A673 (cell line): ENCODE measurements around the gene RIC8B. TPM values are rescaled to one million over a fixed set of nuclear protein-coding genes. Genes with fewer than 3 reads are reported as not detected.
A peak's percentile ranks its signal among the peaks of the same experiment; 100 is the strongest.

Experiments
- BruUV-seq: library from RNA; stranded (reverse); fragments of 400-500 nt; replicated peaks from 2 replicates; lab custom pipeline; 2021; lab: Mats Ljungman, UMichigan
- CTCF ChIA-PET: fragments of 300-600 bp; sonication (Branson Sonifier 250); formaldehyde crosslinking; loops from one replicate; lab custom pipeline; 2022; ENCODE audit warnings: antibody characterized with exemption; lab: Charles Lee
- POLR2A ChIA-PET: fragments of 300-600 bp; sonication (Branson Sonifier 250); formaldehyde crosslinking; loops from one replicate; lab custom pipeline; 2022; ENCODE audit warnings: antibody characterized with exemption; ENCODE audit not compliant: low non-redundant PET; lab: Charles Lee
- DNase-seq: peaks from one replicate; pipeline ENCODE4 v3.0.0-alpha.2; 2015; ENCODE audit warnings: low spot score
- H3K27ac ChIP-seq: fragments of 200-600 bp; sonication (generic); 2 replicates; pipeline ENCODE4 v1.5.1; 2016; ENCODE audit warnings: mixed run types, low read depth, mild to moderate bottlenecking, mixed read lengths, antibody characterized with exemption, low read length; ENCODE audit not compliant: poor library complexity, severe bottlenecking
- H3K27me3 ChIP-seq: fragments of 200-600 bp; sonication (generic); replicated peaks from 2 replicates; pipeline ENCODE4 v1.6.1; 2017; ENCODE audit warnings: mixed run types, low read depth, mild to moderate bottlenecking, mixed read lengths, antibody characterized with exemption, low read length; ENCODE audit not compliant: insufficient read depth, poor library complexity
- H3K36me3 ChIP-seq: fragments of 200-600 bp; sonication (generic); 2 replicates; pipeline ENCODE4 v1.6.1; 2016; ENCODE audit warnings: mixed run types, mild to moderate bottlenecking, mixed read lengths, antibody characterized with exemption, low read length; ENCODE audit not compliant: insufficient read depth, poor library complexity, severe bottlenecking
- H3K4me1 ChIP-seq: fragments of 200-600 bp; sonication (generic); 2 replicates; pipeline ENCODE4 v1.6.1; 2017; ENCODE audit warnings: mixed run types, mild to moderate bottlenecking, mixed read lengths, antibody characterized with exemption, low read length; ENCODE audit not compliant: insufficient read depth, poor library complexity, severe bottlenecking
- H3K4me3 ChIP-seq: fragments of 200-600 bp; sonication (generic); 2 replicates; pipeline ENCODE4 v1.5.1; 2016; ENCODE audit warnings: low read depth, mixed run types, mild to moderate bottlenecking, mixed read lengths, low read length; ENCODE audit not compliant: poor library complexity, severe bottlenecking
- H3K9me3 ChIP-seq: fragments of 200-600 bp; sonication (generic); 2 replicates; pipeline ENCODE4 v1.6.1; 2016; ENCODE audit warnings: mixed run types, low read depth, mild to moderate bottlenecking, mixed read lengths, antibody characterized with exemption, low read length; ENCODE audit not compliant: poor library complexity, severe bottlenecking
- EZH2 ChIP-seq: fragments of 200-600 bp; sonication (generic); IDR thresholded peaks from 2 replicates; pipeline ENCODE4 v1.6.1; 2017; ENCODE audit warnings: borderline replicate concordance, low read depth, mild to moderate bottlenecking, mixed read lengths, antibody characterized with exemption, low read length; ENCODE audit not compliant: poor library complexity, severe bottlenecking
- intact Hi-C: fragments of 100-400 bp; cut with micrococcal nuclease; formaldehyde crosslinking; loops from one replicate; pipeline ENCODE4 v1.10.0; 2022; ENCODE audit not compliant: unreplicated experiment
- total RNA-seq: library from RNA; stranded (reverse); gene quantifications from 2 replicates; pipeline ENCODE4 v1.2.3, GENCODE V29; 2021
- TF ChIP-seq, protein P1 (sequence below): fragments of 300-800, 200-600 bp; sonication (generic); conservative IDR thresholded peaks from 2 replicates; pipeline ENCODE4 v1.5.1; 2017; ENCODE audit warnings: low read depth, mild to moderate bottlenecking, antibody characterized with exemption, low read length, moderate library complexity, mixed read lengths

RIC8B gene
- total RNA-seq, 1 experiment from 2014 or later = 21.3 TPM

DNA sequence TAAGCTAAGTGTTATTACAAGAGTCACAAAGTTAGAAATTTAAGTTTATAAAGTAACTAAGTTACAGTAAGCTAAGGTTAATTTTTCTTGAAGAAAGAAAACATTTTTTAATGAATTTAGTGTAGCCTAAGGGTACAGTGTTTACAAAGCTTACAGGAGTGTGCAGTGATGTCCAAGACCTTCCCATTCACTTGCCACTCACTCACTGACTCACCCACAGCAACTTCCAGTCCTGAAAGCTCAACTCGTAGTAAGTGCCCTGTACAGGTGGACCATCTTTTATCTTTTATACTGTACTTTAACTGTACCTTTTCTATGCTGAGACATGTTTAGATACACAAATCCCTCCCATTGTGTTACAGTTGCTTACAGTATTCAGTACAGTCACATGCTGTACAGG is 120.3 kb downstream of the RIC8B start:
- H3K27ac ChIP-seq = no peak overlapping the region
- intact Hi-C loops = no loop called here
- H3K4me3 ChIP-seq = no peak overlapping the region
- DNase-seq = no peak
- no peaks in the 10 kb centered on the region for H3K9me3 ChIP-seq
- no TSS peak for BruUV-seq
- POLR2A ChIA-PET = interaction anchor here (0.6 kb wide), 1 partner anchor 476 kb away, joined by 4 read pairs; no protein-coding TSS in a partner anchor
- no peaks in the 10 kb centered on the region for H3K27me3 ChIP-seq
- H3K36me3 ChIP-seq = no peaks in the 10 kb centered on the region
- TF ChIP-seq EZH2 = no peak
- TF ChIP-seq, protein P1, sequence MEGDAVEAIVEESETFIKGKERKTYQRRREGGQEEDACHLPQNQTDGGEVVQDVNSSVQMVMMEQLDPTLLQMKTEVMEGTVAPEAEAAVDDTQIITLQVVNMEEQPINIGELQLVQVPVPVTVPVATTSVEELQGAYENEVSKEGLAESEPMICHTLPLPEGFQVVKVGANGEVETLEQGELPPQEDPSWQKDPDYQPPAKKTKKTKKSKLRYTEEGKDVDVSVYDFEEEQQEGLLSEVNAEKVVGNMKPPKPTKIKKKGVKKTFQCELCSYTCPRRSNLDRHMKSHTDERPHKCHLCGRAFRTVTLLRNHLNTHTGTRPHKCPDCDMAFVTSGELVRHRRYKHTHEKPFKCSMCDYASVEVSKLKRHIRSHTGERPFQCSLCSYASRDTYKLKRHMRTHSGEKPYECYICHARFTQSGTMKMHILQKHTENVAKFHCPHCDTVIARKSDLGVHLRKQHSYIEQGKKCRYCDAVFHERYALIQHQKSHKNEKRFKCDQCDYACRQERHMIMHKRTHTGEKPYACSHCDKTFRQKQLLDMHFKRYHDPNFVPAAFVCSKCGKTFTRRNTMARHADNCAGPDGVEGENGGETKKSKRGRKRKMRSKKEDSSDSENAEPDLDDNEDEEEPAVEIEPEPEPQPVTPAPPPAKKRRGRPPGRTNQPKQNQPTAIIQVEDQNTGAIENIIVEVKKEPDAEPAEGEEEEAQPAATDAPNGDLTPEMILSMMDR = no peak
- CTCF ChIA-PET = interaction anchor here (0.6 to 0.7 kb wide), 2 partner anchors 50 to 325 kb away, joined by 9 to 10 read pairs; no protein-coding TSS in a partner anchor
- H3K4me1 ChIP-seq = no peaks in the 10 kb centered on the region

DNA sequence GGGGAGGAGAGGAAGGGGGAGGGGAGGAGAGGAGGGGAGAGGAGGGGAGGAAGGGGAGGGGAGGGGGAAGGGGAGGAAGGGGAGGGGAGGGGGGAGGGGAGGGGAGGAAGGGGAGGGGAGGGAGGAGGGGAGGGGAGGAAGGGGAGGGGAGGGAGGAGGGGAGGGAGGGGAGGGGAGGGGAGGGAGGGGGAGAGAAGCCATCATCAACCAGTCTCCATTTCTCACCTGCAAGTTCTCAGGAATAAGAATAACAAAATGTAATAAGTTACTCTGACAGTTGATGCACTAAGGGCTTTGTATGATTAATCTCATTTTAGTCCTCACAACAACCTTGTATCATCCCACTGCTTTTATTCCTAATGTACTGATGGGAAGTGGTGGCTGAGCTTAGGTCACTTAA is 122.1 kb downstream of the RIC8B start:
- DNase-seq = no peak
- intact Hi-C loops = no loop called here
- H3K27me3 ChIP-seq = no peaks in the 10 kb centered on the region
- H3K27ac ChIP-seq = no peak overlapping the region
- ChIA-PET POLR2A (no interaction called here), CTCF (no interaction called here)
- H3K9me3 ChIP-seq = no peaks in the 10 kb centered on the region
- BruUV-seq = no TSS peak
- no peak for TF ChIP-seq EZH2
- TF ChIP-seq, protein P1 = no peak
- peaks cover 3% of the 10 kb centered on the region for H3K4me1 ChIP-seq
- H3K4me3 ChIP-seq = no peak overlapping the region
- H3K36me3 ChIP-seq = no peaks in the 10 kb centered on the region

GRCh38 chr12:106897082-106897481 is 122.6 kb downstream of the RIC8B start:
- Histone ChIP-seq H3K27me3 (no peaks in the 10 kb centered on the region), H3K4me1 (peaks cover 3% of the 10 kb centered on the region), H3K9me3 (no peaks in the 10 kb centered on the region), H3K4me3 (no peak overlapping the region), H3K36me3 (no peaks in the 10 kb centered on the region), H3K27ac (no peak overlapping the region)
- DNase-seq = peak; percentile 15
- CTCF ChIA-PET = interaction anchor here (0.6 to 0.7 kb wide), 2 partner anchors 540 kb away, joined by 3 to 5 read pairs; partner anchors contain the start of gene POLR3B
- POLR2A ChIA-PET = no interaction called here
- intact Hi-C loops = no loop called here
- TF ChIP-seq, protein P1 = peak; percentile 31; the same call in 1 of the 2 replicates
- TF ChIP-seq EZH2 = no peak
- no TSS peak for BruUV-seq
